ENCODE results near the gene GTF2H3.

The GTF2H3 gene

GRCh38 chr12:123690191-123690840 is 56.7 kb downstream of the GTF2H3 start:
- DNase-seq, result no peak
- in situ Hi-C loops (cut with MboI; ENCODE audit: low pct_unique_long_range_greater_than_20kb, low sequenced_read_pairs), result no loop called here

- in situ Hi-C loops (cut with MboI; ENCODE audit: low pct_unique_long_range_greater_than_20kb, low sequenced_read_pairs), result no loop called here
Measured at GRCh38 chr12:123696207-123696606, 62.6 kb downstream of the GTF2H3 start.

GRCh38 chr12:123696646-123697045 is 63.0 kb downstream of the GTF2H3 start:
- in situ Hi-C loops (cut with MboI; ENCODE audit: low pct_unique_long_range_greater_than_20kb, low sequenced_read_pairs), result no loop called here
- DNase-seq, result no peak

More at GRCh38 chr12:123696207-123696606, 62.6 kb downstream of the GTF2H3 start:
- no peak for DNase-seq

- DNase-seq, result peak; percentile 24
Measured at GRCh38 chr12:123705935-123706334, 72.3 kb downstream of the GTF2H3 start.

GRCh38 chr12:123707466-123707865 is 73.8 kb downstream of the GTF2H3 start:
- no peak for DNase-seq
- in situ Hi-C loops (cut with MboI; ENCODE audit: low pct_unique_long_range_greater_than_20kb, low sequenced_read_pairs), result no loop called here

More at GRCh38 chr12:123705935-123706334, 72.3 kb downstream of the GTF2H3 start:
- in situ Hi-C loops (cut with MboI; ENCODE audit: low pct_unique_long_range_greater_than_20kb, low sequenced_read_pairs), result no loop called here

All from KBM-7 (cell line).